Heart right ventricle (tissue), 16 donors: ENCODE data around the gene TRIM45. TPM values are rescaled to one million over a fixed set of nuclear protein-coding genes. Genes with fewer than 3 reads are reported as not detected.

Experiments
- ATAC-seq, 8 donors: fragments of 200-7000 bp; cut with Tn5 transposase; one replicate each; pipeline ENCODE4 v1.9.1; 2020; ENCODE audit warnings: mild to moderate bottlenecking in 8 of 8, moderate library complexity in 8 of 8, moderate number of reproducible peaks in 1 of 8
- DNase-seq, 2 donors: peaks; one replicate each; pipeline ENCODE4 v3.0.0-alpha.2; 2020
- H3K27ac ChIP-seq, 10 donors: fragments of 200-600 bp; sonication (generic) in 2 of 10; one replicate each; pipeline versions ENCODE4 v1.5.0 to v1.8.0; 2020 to 2022; ENCODE audit warnings: mild to moderate bottlenecking in 3 of 10
- H3K27me3 ChIP-seq, 7 donors: fragments of 200-600 bp; one replicate each; pipeline ENCODE4 v1.8.0; 2021 to 2022; ENCODE audit warnings: mild to moderate bottlenecking in 2 of 7
- H3K36me3 ChIP-seq, 9 donors: fragments of 200-600 bp; sonication (generic) in 1 of 9; one replicate each; pipeline versions ENCODE4 v1.5.0 to v1.8.0; 2020 to 2022; ENCODE audit warnings: mild to moderate bottlenecking in 2 of 9
- H3K4me1 ChIP-seq, 9 donors: fragments of 200-600 bp; sonication (generic) in 1 of 9; one replicate each; pipeline versions ENCODE4 v1.5.0 to v1.8.0; 2020 to 2022; ENCODE audit warnings: mild to moderate bottlenecking in 4 of 9
- H3K4me3 ChIP-seq, 10 donors: fragments of 200-600 bp; sonication (generic) in 2 of 10; one replicate each; pipeline versions ENCODE4 v1.5.0 to v1.8.0; 2020 to 2022; ENCODE audit warnings: mild to moderate bottlenecking in 7 of 10, moderate library complexity in 2 of 10
- H3K9me3 ChIP-seq, 11 donors: fragments of 200-600 bp in 10 of 11; sonication (generic) in 2 of 11; one replicate each; pipeline versions ENCODE4 v1.5.0 to v1.8.0; 2013 to 2022; ENCODE audit warnings: mild to moderate bottlenecking in 2 of 11, control low read depth in 1 of 11, moderate library complexity in 1 of 11
- CTCF ChIP-seq, 9 donors: fragments of 200-600 bp; sonication (generic) in 2 of 9; IDR thresholded peaks; one replicate each; pipeline versions ENCODE4 v1.5.0 to v1.8.0; 2021 to 2022; ENCODE audit warnings: antibody characterized with exemption in 9 of 9, mild to moderate bottlenecking in 5 of 9, moderate library complexity in 1 of 9
- WGBS, 2 donors: extraction: QIAGEN DNeasy Blood & Tissue Kit; methylation state at CpG; one replicate each; pipeline ENCODE4 v1.1.7; 2013; ENCODE audit warnings: inconsistent platforms in 1 of 2; 5-methylcytosine and 5-hydroxymethylcytosine counted together
- intact Hi-C, 10 donors: fragments of 100-400 bp; cut with DNase I; formaldehyde crosslinking; loops; one replicate each; pipeline versions ENCODE4 v1.11.1 to v1.14.2; 2022
- polyA plus RNA-seq, 2 donors: library from polyadenylated mRNA; stranded (reverse); fragments of 200-250 nt; gene quantifications; one replicate each; pipeline ENCODE4 v1.2.3, GENCODE V29; 2013
- total RNA-seq, 10 donors: library from RNA; stranded (reverse); fragmentation: NEBNext Ultra II Directional in 3 of 10; extraction: Animal tissue kit (Norgen Biotek cat#: 25700) in 3 of 10; gene quantifications; one replicate each; pipeline versions ENCODE4 v1.2.1 to v1.2.4, GENCODE V29; 2021 to 2023
- donor health status: Arrhythmogenic right ventricular cardiomyopathy.
- donor health status: ischemic (EF 13 %, LVEDD 7.1; RV severe dilation, severe dysfunction).
- donor health status: healthy with polysubstance abuse.
- donor health status: DM: no; HTN: yes; CAD: no.
- donor health status: DM: no; HTN: no; CAD: no.
- donor health status: ischemic (EF 25% LVEDD 6.9; RV normal size, moderate dysfunction).
- donor health status: ischemic (EF 25% LVEDD 5.7; RV mildly dilated, moderate dysfunction).
- donor health status: healthy.
- donor health status: DM: yes; HTN: yes; CAD: no.
- donor health status: Ischemic cardiomyopathy.
- donor health status: ischemic (EF 35%, LVEDD 5.7; RV mildly dilated, moderate dysfunction).
- donor health status: nonischemic (EF 11% LVEDD 7.7; RV severe dilation, severe dysfunction).
- donor health status: DM: yes; HTN: yes; CAD: no.
- donor health status: PGD.
- donor health status: ischemic (EF 29% LVEDD 5.4; RV normal size, mild dysfunction).
- donor health status: nonischemic (EF 23%, LVEDD 6.1; RV moderate dilation, normal function).

The TRIM45 gene
- total and polyA plus RNA-seq, 12 donors: 1.3 to 21.6 (median 14.7) TPM

- intact Hi-C loops: no loop called here
- ATAC-seq: no peak
- peaks cover 0 to 29% (median 22%) of the 10 kb centered on the region in 9 donors for H3K4me1 ChIP-seq
- no peak overlapping the region for H3K4me3 ChIP-seq
- no peaks in the 10 kb centered on the region for H3K27me3 ChIP-seq
- no peak for TF ChIP-seq CTCF (IDR thresholded peaks at IDR 0.05)
- peaks cover 0 to 100% (median 0%) of the 10 kb centered on the region in 9 donors for H3K36me3 ChIP-seq
- H3K9me3 ChIP-seq: no peaks in the 10 kb centered on the region
- H3K27ac ChIP-seq: no peak overlapping the region
- 97% methylated on average over 7 of the region's 7 CpGs for WGBS, 2 donors
- no peak for DNase-seq
Observed at GRCh38 chr1:117094841-117095604, 26.5 kb downstream of the TRIM45 start.

GRCh38 chr1:117093870-117094621 lies 27.5 kb downstream of the TRIM45 start:
- peaks cover 0 to 100% (median 0%) of the 10 kb centered on the region in 9 donors for H3K36me3 ChIP-seq
- intact Hi-C loops: no loop called here
- H3K9me3 ChIP-seq: no peaks in the 10 kb centered on the region
- peak in 5 of 9 donors; percentile 4 to 37 (median 23) for TF ChIP-seq CTCF (IDR thresholded peaks at IDR 0.05)
- ATAC-seq (peak in 2 of 8 donors; percentile 41 to 58), DNase-seq (no peak)
- H3K27ac ChIP-seq: peak overlapping the region in 4 of 10 donors; percentile 2 to 56 (median 14)
- no peaks in the 10 kb centered on the region for H3K27me3 ChIP-seq
- H3K4me3 ChIP-seq: no peak overlapping the region
- 78 to 85% methylated on average over 6 of the region's 6 CpGs for WGBS, 2 donors
- H3K4me1 ChIP-seq: peaks cover 0 to 29% (median 22%) of the 10 kb centered on the region in 9 donors

GRCh38 chr1:117093091-117093534 lies 28.4 kb downstream of the TRIM45 start:
- TF ChIP-seq CTCF (IDR thresholded peaks at IDR 0.05): no peak
- Histone ChIP-seq H3K27me3 (no peaks in the 10 kb centered on the region), H3K27ac (peak overlapping the region in 7 of 10 donors; percentile 2 to 56 (median 25)), H3K4me1 (peaks cover 0 to 23% (median 18%) of the 10 kb centered on the region in 9 donors), H3K9me3 (no peaks in the 10 kb centered on the region), H3K36me3 (peaks cover 0 to 100% (median 0%) of the 10 kb centered on the region in 9 donors), H3K4me3 (no peak overlapping the region)
- ATAC-seq: peak; percentile 55 to 92 (median 62)
- intact Hi-C loops: no loop called here
- 58 to 73% methylated on average over 7 of the region's 7 CpGs for WGBS, 2 donors
- DNase-seq: no peak

- Histone ChIP-seq H3K4me3 (no peak overlapping the region), H3K9me3 (no peaks in the 10 kb centered on the region), H3K36me3 (peaks cover 0 to 100% (median 0%) of the 10 kb centered on the region in 9 donors), H3K27me3 (no peaks in the 10 kb centered on the region), H3K27ac (peak overlapping the region in 6 of 10 donors; percentile 7 to 42 (median 31)), H3K4me1 (peaks cover 0 to 23% (median 17%) of the 10 kb centered on the region in 9 donors)
- no peak for TF ChIP-seq CTCF (IDR thresholded peaks at IDR 0.05)
- peak in 3 of 8 donors; percentile 14 to 31 (median 17) for ATAC-seq
- 76 to 78% methylated on average over 5 of the region's 5 CpGs for WGBS, 2 donors
- DNase-seq: no peak
- intact Hi-C loops: no loop called here
Observed at GRCh38 chr1:117092594-117092993, 29.0 kb downstream of the TRIM45 start.
